ES-I3 (cell line): Measurements from ENCODE around the gene ZNF382.
"Not testable (repeated sequence)": the region's sequence is repeated elsewhere in the genome, so short reads cannot be mapped to it uniquely, and the experiment has no call there.

Experiments used
- H3K36me3 ChIP-seq: 2 replicates; pipeline ENCODE4 v1.6.1; 2013; ENCODE audit warnings: mild to moderate bottlenecking, low read length, control low read depth, moderate library complexity; ENCODE audit not compliant: insufficient read depth
- H3K4me1 ChIP-seq: 2 replicates; pipeline ENCODE4 v1.6.1; 2013; ENCODE audit warnings: mild to moderate bottlenecking, control low read depth, low read length; ENCODE audit not compliant: insufficient read depth
- H3K9ac ChIP-seq: 2 replicates; pipeline ENCODE4 v1.6.1; 2013; ENCODE audit warnings: low read depth, mild to moderate bottlenecking, low read length, moderate library complexity
- H3K9me3 ChIP-seq: 2 replicates; pipeline ENCODE4 v1.6.1; 2013; ENCODE audit warnings: mild to moderate bottlenecking, low read length, moderate library complexity; ENCODE audit not compliant: control insufficient read depth, insufficient read depth

Gene ZNF382

DNA sequence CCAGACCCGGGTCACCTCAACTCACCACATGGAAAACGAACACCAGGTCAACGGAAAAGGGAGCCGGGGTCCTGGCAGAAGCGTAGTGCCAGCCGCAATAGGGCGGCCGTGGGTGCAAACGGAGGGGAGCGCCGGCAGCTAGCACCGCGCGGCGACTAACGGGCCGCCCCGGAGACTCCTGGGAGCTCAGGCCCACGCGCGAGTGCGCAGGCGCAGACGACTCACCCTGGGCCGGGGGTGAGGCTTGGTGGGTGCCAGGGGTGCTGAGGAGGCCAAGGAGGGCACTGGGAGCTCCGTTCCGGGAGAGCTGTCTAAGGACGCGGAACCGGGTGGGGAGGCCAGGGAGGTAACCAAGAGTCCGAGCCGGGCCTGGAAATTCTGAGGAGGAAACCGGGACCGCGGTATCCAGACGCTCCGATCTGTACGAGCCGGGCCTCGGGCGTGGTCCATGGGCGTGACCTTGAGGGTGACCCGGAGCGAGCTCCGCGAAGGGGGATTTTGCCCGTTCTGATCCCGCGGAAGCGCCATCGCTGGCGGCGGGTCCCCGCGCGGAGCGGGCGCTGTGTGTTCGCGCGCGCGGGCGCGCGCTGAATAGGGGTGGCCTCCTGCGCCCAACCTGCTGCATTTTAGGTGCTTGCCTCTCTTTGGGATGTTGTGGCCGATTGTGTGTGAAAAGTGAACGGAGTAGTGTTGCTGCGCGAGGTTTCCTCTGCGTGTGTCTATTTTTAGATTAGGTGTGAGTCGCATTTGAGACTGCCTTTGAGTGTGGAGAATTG lies at the start of gene ZNF382:
Gene ZNF382 (plus strand): TSS at position 213 of the 776 bp plus-strand sequence. CDS start 4,602 bp downstream, outside the sequence.
- Histone ChIP-seq H3K36me3 (peaks cover 6% of the 10 kb centered on the region), H3K9me3 (no peaks in the 10 kb centered on the region), H3K9ac (peak within 1 kb of the TSS; percentile 96), H3K4me1 (no peaks in the 10 kb centered on the region)

DNA sequence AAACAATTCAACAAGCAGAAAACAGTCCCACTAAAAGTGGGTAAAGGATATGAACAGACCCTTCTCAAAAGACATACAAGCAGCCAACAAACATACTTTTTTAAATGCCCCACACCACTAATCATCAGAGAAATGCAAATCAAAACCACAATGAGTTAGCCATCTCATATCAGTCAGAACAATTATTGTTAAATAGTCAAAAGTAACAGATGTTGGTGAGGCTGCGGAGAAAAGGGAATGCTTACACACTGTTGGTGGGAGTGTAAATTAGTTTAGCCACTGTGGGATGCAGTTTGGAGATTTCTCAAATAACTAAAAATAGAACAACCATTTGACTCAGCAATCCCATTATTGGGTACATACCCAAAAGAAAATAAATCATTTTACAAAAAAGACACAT lies 40.7 kb upstream of the ZNF382 start:
- Histone ChIP-seq H3K4me1 (no peaks in the 10 kb centered on the region), H3K36me3 (peaks cover 3% of the 10 kb centered on the region; the same call in 1 of the 2 replicates), H3K9ac (no peak overlapping the region), H3K9me3 (peaks cover 3% of the 10 kb centered on the region)

DNA sequence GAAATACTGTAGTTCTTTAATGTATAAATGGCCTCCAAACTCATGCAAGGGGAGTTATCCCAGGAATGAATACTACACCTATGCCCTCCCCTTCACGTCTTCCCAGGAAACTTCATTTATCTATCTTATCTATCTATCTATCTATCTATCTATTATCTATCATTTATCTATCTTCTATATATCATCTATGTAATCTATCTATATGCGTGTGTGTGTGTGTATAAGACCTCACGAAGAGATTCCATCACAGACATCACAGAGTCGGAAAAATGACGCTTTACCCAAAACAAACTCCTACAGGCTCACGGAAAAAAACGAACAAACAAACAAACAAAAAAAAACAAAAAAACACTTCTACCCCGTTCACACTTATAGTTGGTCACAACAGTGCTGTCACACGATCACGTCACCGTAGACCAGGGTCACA lies 32.5 kb upstream of the ZNF382 start:
- Histone ChIP-seq H3K9ac (peak overlapping the region; percentile 88), H3K9me3 (no peaks in the 10 kb centered on the region), H3K4me1 (no peaks in the 10 kb centered on the region), H3K36me3 (peaks cover 9% of the 10 kb centered on the region)

DNA sequence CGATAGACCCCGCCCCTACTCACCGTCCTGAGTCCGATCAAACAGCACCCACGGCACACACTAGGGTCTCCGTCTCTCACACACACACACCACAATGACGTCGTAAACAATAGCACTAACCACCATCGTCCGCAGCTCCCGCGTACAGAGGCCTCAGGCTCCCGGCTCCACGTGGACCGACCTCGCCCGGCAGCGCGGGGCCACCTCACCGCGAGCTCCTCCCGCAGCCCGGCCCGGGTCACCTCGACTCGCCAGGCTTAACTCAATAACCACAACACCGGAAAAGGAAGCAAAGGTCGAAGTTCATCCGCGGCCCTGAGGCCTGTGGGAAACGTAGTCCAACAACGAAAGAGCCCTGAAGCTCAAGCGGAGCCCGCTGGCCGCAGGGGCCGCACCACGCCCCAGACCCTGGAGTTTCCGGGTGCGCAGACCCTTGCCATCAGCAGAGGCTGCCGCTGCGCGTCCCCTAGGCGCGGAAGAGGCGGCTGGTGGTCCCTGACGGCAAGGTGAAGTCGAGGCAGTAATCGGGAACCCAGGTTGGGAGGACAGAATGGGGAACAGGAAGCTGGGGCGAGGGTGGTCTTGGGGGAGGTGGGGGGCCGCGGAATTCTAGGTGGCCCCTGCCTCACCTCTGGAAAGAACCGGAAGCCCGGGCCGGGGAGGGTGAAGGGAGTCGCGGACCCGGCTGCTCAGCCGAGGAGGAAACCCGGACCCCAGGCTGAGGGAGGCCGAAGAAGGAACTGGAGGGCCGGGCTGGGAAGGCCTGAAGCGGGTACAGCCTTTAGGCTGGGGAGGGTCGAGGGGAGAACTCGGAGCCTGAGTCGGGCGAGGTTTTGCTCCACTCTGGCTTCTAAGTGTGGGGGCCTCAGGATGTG lies 31.9 kb upstream of the ZNF382 start, which contains the start of gene ZNF529:
Gene ZNF529 (minus strand): TSS at position 273 of the 875 bp plus-strand sequence. CDS start 946 bp downstream, outside the sequence.
- Histone ChIP-seq H3K9me3 (no peaks in the 10 kb centered on the region), H3K9ac (peak within 1 kb of the TSS; percentile 88), H3K4me1 (no peaks in the 10 kb centered on the region), H3K36me3 (peaks cover 11% of the 10 kb centered on the region)

DNA sequence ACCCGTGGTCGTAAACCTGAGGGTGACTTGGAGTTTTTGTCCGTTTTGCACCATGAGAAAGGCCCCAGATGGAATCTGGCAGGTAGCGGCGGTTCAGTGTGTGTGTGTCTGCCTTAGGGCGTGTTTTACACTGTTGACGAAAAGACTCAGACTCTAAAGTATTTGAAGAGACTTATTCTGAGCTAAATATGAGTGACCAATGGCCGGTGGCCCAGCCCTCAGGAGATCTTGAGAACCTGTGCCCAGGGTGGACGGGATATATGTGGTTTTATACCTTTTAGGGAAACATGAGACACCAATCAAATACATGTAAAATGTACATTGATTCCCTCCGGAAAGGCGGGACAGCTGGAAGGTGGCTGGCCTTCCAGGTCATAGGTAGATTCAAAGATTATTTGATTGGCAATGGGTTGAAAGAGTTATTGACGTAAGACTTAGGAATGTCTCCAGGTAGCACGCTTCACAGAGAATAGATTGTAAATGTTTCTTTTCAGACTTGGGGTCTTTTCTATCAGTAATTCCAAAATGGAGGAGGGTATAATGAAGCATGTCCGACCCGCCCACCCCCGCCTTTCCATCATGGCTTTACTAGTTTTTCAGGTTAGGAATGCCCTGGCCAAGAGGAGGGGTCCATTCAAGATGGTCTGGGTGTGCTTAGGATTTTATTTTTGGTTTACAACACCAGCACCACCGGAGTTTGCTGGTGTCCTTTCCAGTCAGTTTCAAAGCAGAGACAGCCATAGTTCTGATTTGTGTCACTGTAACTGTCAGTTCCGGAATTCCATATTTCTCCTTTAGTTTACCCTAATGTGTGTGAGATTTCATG lies 31.0 kb upstream of the ZNF382 start:
- no peaks in the 10 kb centered on the region for H3K9me3 ChIP-seq
- peak overlapping the region; percentile 88 for H3K9ac ChIP-seq
- H3K36me3 ChIP-seq, result peaks cover 10% of the 10 kb centered on the region
- no peaks in the 10 kb centered on the region for H3K4me1 ChIP-seq

DNA sequence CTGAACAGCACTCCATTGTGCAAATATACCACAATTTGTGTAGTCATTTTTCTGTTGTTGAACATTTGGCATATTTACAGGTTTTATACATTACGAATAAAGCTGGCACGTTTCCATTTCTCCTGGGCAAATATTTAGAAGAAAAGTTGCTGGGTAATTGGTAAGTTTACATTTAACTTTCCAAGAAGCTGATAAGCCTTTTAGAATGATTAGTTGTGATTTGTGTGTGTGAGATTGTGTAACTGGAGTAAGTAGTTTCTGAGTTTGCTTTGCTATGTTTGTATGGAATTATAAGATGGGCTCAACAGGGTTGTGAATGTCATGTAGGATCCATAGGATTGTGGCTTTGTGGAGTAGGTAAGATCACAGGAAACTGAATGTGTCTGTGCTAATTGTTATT lies 30.4 kb upstream of the ZNF382 start:
- H3K9ac ChIP-seq, result peak overlapping the region; percentile 88
- peaks cover 11% of the 10 kb centered on the region for H3K36me3 ChIP-seq
- no peaks in the 10 kb centered on the region for H3K9me3 ChIP-seq
- H3K4me1 ChIP-seq, result no peaks in the 10 kb centered on the region

DNA sequence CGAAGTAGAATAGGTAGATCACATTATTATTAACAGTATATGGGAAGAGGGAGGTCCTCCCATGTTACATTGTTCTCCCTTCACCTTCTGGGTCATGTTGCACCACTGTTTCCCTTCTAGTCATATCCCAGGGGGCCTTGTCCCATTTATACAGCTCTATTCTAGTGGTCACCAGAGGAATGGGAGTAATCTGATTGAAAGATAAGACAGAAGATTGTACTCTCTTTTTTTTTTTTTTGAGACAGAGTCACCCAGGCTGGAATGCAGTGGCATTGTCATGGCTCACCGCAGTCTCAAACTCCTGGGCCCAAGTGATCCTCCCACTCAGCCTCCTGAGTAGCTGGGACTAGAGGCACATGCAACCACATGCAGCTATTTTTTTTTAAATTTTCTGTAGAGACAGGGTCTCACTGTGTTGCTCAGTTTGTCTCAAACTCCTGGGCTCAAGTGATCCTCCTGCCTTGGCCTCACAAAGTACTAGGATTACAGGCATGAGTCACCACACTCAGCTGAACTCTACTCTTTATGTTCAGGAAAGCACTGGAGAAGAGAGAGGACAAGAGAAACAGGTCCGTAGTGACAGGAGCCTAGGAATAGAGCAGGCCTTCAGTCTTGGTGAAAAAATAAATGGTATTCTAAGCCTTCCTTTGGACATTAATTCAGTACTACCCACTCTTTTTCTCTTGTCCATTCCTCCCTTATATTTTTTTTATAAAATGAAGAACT lies 27.7 kb upstream of the ZNF382 start:
- Histone ChIP-seq H3K4me1 (no peaks in the 10 kb centered on the region), H3K9ac (no peak overlapping the region), H3K36me3 (peaks cover 15% of the 10 kb centered on the region), H3K9me3 (peaks cover 2% of the 10 kb centered on the region; the same call in 1 of the 2 replicates)

DNA sequence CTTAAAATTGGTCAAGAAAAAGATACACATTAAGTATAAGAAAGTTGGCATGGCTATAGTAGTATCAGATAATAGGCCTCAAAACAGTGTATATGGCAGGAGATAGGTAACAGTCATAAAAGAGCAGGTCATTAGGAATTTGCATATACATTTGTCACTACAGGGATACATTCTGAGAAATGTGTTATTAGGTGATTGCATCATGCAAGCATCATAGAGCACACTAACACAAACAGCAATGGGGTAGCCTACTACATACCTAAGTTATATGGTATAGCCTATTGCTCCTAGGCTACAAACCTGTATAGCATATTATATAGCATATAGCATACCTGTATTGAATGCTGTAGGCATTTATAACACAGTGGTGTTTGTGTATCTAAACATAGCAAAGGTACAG lies 25.9 kb upstream of the ZNF382 start:
- H3K9me3 ChIP-seq, result peaks cover 2% of the 10 kb centered on the region; the same call in 1 of the 2 replicates
- H3K36me3 ChIP-seq, result peaks cover 15% of the 10 kb centered on the region
- H3K9ac ChIP-seq, result no peak overlapping the region
- H3K4me1 ChIP-seq, result no peaks in the 10 kb centered on the region

DNA sequence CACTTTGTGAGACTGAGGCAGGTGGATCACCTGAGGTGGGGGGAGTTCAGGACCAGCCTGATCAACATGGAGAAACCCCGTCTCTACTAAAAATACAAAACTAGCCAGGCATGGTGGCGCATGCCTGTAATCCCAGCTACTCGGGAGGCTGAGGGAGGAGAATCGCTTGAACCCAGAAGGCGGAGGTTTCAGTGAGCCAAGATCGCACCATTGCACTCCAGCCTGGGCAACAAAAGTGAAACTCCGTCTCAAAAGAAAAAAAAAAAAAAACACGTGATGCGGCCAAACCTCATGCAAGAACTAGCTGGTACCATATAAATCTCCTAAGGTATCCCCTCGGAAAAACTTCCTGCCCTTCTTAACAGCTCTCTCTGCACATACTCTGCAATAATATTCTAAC lies 2.4 kb upstream of the ZNF382 start:
- H3K36me3 ChIP-seq, H3K4me1 ChIP-seq, H3K9ac ChIP-seq, H3K9me3 ChIP-seq: not testable (repeated sequence)

DNA sequence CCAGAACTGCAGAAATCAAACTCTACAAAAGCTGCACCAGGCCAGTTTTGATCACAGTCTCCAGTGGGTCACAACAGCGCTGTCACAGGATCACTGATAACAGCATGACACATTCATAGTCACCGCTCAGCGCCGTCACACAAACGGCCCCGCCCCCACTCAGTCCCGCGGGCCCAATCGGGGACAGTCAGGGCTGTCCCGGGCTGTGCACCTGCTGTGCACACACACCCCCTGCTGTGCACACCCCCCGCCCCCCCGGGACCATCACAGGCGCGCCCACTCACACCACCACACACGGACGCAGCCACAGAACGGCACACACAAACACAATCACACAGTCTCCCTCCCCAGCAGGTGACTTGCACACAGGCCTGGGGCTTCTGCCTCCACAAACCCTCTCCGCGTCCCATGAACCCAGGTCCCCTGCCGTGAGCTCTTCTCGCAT lies 435 bp upstream of the ZNF382 start:
- no peaks in the 10 kb centered on the region for H3K9me3 ChIP-seq
- H3K9ac ChIP-seq, result peak overlapping the region; percentile 96
- no peaks in the 10 kb centered on the region for H3K4me1 ChIP-seq
- peaks cover 3% of the 10 kb centered on the region for H3K36me3 ChIP-seq

DNA sequence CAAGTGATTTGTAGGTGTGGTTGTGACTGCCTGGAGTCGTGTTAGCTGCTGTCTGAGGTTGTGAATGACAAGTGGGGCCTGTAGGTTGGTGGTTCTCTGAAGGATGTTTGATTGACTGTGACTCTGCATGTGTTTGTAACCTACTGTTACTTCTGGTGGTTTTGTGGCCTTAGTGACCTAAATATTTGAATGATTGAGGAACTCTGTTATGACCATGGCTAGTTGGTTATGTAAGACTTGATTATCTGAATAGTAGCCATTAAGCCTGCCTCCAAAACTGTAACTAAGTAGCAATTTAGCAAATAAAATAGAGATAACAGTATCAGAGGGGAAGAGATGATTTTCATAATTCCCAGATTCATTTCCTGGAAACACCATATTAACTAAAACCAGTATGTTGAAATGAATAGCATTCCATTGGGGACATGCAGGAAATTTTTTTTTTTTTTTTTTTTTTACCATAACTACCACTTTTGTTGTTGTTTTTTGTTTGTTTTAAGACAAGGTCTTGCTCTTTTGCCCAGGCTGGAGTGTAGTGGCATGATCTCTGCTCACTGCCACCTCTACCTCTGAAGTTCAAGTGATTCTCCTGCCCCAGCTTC lies 865 bp downstream of the ZNF382 start:
- Histone ChIP-seq H3K9ac (peak overlapping the region; percentile 96), H3K4me1 (no peaks in the 10 kb centered on the region), H3K9me3 (no peaks in the 10 kb centered on the region), H3K36me3 (peaks cover 6% of the 10 kb centered on the region)

DNA sequence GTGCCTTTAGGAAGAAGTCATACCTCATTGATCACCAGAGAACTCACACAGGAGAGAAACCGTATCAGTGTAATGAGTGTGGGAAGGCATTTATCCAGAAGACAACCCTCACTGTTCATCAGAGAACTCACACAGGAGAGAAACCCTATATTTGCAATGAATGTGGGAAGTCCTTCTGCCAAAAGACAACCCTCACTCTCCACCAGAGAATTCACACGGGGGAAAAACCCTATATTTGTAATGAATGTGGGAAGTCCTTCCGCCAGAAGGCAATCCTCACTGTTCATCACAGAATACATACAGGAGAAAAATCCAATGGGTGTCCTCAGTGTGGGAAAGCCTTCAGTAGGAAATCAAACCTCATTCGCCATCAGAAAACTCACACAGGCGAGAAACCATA lies 21.9 kb downstream of the ZNF382 start:
- H3K4me1 ChIP-seq, result no peaks in the 10 kb centered on the region
- H3K9me3 ChIP-seq, result peaks cover 43% of the 10 kb centered on the region

DNA sequence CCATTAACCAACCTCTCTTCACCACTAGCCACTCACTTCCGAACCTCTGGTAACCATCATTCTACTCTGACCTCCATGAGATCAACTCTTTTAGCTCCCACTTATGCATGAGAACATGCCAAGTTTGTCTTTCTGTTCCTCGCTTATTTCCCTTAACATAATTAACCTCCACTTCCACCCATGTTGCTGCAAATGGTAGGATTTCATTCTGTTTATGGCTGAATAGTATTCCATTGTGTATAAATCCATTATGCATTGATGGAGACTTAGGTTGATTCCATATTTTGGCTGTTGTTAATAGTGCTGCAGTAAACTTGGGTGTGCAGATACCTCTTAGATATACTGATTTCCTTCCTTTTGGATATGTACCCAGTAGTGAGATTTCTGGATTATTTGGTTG lies 30.2 kb downstream of the ZNF382 start:
- H3K4me1 ChIP-seq, result no peaks in the 10 kb centered on the region
- peaks cover 9% of the 10 kb centered on the region for H3K36me3 ChIP-seq
- no peak overlapping the region for H3K9ac ChIP-seq
- H3K9me3 ChIP-seq, result peaks cover 38% of the 10 kb centered on the region

More for the DNA sequence above, 21.9 kb downstream of the ZNF382 start:
- Histone ChIP-seq H3K9ac (no peak overlapping the region), H3K36me3 (no peaks in the 10 kb centered on the region)
